ENCODE measurements around the gene ADGRD2.
"Not testable (repeated sequence)": the region's sequence is repeated elsewhere in the genome, so short reads cannot be mapped to it uniquely, and the experiment has no call there.

Gene ADGRD2, protein sequence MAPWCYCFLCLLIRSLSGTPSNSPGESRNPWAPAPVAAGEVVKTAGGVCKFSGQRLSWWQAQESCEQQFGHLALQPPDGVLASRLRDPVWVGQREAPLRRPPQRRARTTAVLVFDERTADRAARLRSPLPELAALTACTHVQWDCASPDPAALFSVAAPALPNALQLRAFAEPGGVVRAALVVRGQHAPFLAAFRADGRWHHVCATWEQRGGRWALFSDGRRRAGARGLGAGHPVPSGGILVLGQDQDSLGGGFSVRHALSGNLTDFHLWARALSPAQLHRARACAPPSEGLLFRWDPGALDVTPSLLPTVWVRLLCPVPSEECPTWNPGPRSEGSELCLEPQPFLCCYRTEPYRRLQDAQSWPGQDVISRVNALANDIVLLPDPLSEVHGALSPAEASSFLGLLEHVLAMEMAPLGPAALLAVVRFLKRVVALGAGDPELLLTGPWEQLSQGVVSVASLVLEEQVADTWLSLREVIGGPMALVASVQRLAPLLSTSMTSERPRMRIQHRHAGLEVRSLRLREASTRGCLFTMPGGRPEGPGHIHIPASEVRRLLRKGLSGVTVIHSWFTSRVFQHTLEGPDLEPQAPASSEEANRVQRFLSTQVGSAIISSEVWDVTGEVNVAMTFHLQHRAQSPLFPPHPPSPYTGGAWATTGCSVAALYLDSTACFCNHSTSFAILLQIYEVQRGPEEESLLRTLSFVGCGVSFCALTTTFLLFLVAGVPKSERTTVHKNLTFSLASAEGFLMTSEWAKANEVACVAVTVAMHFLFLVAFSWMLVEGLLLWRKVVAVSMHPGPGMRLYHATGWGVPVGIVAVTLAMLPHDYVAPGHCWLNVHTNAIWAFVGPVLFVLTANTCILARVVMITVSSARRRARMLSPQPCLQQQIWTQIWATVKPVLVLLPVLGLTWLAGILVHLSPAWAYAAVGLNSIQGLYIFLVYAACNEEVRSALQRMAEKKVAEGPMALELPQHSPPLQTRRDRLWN

DNA sequence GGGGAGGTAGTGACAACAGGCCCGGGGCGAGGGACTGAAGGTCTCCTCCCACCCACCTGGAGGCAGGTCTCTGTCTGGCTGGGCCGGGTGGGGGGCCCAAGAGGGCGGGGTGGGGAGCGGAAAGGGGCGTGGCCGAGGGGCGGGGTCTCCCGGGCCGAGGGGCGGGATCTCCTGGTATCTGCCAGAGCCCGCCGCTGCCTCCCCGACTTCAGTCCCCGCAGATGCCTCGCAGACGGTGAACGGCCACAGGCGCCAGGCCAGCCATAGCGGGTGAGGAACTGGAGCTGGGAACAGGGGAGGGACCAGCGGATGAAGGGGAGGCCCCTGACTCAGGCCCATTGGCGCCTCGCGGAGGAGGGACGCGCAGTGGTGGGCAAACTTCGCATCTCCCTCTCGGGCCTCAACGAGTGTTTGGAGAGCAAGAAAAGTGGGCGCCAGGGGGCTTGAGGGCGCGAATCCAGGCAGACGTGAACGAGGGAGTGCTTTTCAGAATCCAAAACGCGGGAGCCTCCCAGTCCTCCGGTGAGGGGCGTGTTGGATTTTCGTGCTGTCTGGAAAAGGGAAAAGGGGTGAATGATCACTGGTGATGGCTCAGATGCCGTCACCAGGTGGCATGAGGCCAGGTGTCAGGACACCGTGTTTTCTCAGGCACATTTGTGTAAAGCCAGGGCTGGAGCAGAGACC, at the start of gene ADGRD2:
Gene ADGRD2, plus strand, starts transcription at position 211 of the 684 bp plus-strand sequence. CDS start 1,216 bp downstream, outside the sequence.
- no peak for DNase-seq (ENCODE audit: low read depth in 3 of 3, low spot score in 1 of 3)

DNA sequence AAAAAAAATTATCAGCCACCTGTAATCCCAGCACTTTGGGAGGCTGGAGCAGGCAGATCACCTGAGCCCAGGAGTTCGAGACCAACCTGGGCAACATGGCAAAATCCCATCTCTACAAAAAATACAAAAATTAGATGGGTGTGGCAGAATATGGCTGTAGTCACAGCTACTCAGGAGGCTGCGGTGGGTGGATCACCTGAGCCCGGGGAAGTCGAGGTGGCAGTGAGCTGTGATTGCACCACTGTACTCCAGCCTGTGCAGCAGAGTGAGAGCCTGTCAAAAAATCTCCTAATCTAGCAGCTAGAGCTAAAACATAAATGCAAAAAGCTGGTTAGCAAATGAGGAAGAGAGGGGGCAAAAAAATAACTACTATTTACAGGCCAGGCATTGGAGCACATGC, 47.0 kb upstream of the ADGRD2 start:
- DNase-seq (ENCODE audit: low read depth in 3 of 3, low spot score in 1 of 3), result no peak

DNA sequence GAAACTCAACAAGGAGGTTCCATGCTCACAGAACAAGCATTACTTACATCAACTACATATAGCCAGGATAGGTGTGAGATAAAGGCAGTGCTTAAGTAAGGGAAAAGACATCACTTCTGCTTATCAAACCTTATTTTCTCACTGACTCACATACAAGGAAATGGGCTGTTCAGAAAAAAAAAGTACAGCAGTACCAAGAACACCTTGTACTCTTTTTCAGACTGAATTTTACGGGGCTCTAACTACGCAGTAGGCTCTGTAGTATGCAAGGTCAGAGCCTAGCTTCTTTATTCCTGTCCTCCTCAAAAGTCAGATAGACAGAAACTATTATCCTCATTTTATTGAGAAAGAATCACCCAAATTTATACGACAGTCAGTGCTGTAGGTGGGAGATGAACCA, 40.8 kb upstream of the ADGRD2 start:
- DNase-seq (ENCODE audit: low read depth in 3 of 3, low spot score in 1 of 3), result no peak

DNA sequence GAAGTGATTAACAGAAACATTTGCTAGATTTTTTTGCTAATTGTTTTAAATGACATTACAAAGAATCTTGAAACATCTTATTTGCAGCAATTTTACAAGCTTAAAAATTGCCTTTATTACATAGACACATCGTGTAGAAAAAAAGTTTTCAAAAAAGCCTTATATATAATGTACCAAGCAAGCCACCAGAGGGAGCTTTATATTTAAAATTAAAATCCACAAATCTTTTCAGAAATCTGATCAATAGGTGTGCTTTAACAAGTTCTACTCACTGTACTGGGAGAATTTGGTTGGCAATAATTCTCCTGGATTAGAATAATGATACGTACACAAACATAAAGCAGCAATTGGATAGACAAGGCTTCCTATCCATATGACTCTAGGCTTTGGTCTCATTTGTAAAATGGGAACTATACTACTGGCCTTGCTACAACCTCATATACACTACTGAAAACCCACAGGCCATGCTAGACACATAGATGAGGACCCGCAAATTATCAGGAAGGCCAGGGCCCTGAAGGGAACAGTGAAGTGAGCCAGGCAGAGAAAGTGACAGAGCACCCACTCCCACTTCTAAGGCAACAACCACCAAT, 39.8 kb upstream of the ADGRD2 start:
- no peak for DNase-seq (ENCODE audit: low read depth in 3 of 3, low spot score in 1 of 3)

DNA sequence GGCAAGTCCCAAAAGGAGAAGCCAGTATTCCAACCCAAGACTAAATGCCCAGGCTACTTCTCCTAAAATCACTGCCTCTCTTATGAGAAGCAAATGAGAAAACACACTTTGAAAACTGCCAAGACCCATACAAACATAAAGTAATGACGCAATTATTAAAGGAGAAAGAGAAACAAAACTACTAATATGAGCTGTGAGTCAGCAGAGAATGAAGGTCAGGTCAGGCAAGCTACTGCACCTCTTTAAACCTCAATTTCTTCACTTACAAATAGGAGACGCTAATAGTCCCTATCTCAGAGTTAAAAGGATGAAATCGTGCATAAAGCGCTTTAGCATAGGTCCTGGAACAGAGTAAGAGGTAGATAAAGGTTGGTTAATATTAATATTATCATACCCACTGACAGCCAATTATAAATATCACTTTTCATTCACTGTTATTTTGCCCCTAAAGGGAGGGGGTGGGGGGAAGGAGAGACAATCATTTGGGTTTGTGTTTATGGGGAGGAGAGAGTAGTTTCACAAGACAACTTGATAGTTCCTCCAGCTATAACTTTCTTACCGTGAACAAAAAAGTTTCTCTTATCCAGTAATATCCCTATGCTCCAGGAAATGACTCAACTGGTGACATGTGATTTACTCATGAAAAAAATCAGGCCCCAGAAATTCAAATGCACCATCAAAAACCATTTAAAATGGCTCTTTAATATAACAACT, 38.6 kb upstream of the ADGRD2 start:
- no peak for DNase-seq (ENCODE audit: low read depth in 3 of 3, low spot score in 1 of 3)

DNA sequence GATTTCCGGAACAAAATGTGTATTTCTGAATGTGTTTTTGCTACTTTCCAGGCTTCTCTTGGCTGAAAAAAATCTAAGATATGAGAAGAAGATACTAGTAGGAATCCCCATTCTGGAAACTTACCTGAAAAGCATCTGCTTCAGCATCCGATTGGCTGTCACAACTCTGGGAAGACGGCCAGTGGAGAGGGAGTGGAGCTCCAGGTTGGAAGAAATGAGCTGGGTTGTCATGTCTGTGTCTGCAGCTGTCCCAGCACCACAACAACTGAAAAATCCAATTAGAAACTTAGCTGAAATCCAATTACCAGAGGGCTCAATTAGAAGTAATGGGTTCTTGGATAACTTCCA, 38.0 kb upstream of the ADGRD2 start:
- DNase-seq (ENCODE audit: low read depth in 3 of 3, low spot score in 1 of 3), result no peak

DNA sequence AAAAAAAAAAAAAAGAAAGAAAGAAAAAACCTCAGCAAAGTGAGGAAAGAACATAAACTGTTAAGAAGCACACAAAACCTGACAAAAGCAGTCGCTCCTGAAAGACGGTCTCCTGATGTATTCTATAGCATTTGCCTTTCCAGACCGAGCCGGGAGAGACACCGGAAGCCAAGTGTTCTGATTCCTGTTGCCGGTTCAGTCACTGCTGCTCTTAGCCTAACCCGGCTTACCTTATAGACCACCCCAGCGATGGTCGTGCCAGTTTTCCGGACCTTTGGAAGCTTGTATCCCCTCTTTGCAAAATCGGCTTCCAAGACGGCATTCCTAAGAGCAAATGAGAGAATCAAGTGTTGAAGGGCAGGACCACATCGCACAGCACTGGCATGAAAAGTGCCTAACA, 35.6 kb upstream of the ADGRD2 start:
- DNase-seq (ENCODE audit: low read depth in 3 of 3, low spot score in 1 of 3), result no peak

DNA sequence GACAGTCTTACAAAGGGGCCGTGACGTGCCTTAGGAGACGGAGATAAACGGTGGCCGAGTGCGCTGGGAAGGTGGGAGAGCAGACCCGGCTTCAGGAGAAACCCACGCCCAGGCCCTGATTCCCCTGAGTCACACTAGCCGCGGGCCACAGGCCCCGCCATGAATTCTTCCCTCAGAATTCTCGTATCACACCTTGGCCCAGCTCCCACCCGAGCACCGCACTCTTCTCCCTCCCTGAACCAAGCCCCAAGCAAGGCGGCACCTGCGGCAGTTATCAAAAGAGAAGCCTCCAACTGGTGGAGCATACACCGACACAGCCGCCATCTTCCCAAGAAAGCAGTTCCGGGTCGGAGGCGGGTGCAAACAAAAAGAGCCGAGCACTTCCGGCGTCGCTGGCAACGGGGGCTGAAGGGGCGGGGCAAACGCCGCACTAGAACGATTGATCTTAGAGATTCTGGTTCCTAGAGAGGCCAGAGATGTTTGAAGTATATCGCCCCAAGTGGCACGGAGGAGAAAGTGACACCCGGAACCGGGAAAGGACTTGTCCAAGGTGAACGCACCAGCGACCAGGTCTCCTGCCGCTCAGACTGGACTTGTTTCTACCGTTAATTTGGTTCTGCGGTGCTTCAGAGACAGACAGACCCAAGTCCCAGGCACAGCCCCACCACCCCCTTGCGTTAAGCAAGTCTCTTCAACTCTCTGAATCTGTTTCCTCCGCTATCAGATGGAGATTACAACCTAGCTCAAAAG, 35.0 kb upstream of the ADGRD2 start, which contains the start of gene PSMB7:
Gene PSMB7, minus strand, starts transcription at position 341 of the 750 bp plus-strand sequence. Its CDS starts 17 bp downstream, at position 324.
- peak; percentile 90 to 96 (median 93) for DNase-seq (ENCODE audit: low read depth in 3 of 3, low spot score in 1 of 3)

DNA sequence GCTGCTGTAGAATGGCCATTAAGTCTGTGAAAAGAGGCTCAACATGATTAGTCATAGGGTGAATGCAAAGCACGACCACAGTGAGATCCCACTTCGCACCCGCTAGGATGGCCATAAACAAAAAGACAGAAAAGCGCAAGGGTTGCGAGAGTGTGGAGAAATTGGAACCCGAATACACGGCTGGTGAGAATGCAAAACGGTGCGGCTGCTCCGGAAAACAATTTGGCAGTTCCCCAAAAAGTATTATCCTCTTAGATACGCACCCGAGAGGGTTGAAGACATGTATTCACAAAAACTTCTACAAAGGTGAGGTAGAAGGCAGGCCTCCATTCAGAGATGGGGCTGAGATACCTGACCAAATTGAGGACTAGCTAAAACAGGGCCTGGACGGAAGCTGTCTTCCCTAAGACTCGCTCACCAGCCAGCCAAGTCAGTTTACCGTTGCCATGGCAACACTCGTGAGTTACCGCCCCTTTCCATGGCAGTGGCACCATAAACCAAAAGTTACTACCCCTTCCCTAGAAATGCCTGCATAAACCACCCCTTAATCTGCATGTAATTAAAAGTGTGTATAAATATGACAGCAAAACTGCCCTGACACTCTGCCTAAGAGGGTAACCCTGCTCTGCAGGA, 34.3 kb upstream of the ADGRD2 start:
- no peak for DNase-seq (ENCODE audit: low read depth in 3 of 3, low spot score in 1 of 3)

DNA sequence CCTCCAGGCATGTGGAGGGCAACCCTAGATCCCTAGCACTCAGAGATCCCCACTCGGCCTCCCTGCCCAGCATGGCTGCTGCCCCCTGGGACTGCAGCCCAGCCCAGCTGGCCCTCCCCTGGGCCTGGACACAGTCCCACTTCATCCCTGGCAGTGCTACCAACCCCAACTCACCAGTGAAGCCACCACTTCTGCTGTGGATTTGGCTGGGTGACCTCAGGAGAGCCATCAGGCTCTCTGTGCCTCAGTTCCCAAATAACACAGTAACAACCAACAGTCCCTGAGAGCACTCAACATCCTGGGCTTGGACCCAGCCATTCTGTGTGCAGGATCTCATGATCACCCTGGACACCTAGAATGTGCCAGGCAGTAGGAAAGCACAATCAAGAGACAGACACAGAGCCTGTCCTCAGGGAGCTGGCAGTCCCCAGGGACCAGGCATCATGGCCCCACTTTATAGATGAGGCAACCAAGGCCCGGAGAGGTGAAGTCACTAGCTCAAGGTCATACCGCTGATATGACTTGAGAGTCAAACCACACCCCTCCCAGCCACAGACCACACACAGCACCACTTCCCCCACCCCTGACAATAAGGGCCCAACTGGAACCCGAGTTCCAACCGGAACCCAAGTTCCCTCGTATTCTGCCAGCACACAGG, 30.3 kb upstream of the ADGRD2 start:
- no peak for DNase-seq (ENCODE audit: low read depth in 3 of 3, low spot score in 1 of 3)

DNA sequence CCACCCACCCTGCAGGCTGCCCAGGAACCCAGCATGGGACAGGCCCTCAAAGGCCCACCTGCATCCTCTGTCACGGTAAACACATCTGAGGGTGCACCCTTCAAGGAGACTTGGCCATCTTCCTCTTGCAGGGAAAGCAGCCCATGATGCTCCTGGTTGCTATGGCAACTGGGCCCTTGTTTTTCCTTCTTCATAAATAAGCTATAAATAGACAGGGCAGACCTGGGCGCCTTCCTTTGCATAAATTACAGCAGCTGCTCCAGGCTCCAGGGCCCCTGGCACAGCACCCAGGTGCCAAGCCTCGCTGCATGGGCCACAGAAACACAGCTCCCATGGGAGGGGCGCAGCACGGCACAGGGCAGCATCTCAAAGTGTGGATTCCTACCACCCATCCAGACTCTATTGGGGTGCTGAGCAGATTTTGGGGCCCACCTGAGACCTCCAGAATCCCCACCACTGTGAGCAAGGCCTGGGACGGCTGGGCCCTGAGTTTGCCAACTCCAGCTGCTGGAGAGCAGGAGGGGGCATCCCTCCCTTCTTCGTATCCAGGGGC, 29.2 kb upstream of the ADGRD2 start:
- no peak for DNase-seq (ENCODE audit: low read depth in 3 of 3, low spot score in 1 of 3)

DNA sequence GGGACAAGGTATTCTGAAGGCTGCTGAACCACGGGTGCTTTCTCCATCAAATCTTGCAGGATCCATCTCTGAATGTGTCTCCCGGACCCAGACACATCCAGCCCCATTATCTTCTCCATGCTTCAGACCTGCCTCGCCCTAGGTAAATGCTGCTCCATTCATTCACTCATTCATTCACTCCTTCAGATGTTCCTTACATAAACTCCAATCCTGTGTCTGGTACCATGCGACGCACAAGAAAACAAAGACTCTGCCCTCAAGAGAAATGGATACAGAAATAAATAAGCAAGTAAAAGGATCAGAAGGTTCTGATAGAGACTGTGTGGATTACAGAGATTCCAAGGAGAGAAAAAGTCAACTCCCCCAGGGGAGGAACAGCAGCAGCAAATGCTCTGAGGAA, 27.1 kb upstream of the ADGRD2 start:
- no peak for DNase-seq (ENCODE audit: low read depth in 3 of 3, low spot score in 1 of 3)

DNA sequence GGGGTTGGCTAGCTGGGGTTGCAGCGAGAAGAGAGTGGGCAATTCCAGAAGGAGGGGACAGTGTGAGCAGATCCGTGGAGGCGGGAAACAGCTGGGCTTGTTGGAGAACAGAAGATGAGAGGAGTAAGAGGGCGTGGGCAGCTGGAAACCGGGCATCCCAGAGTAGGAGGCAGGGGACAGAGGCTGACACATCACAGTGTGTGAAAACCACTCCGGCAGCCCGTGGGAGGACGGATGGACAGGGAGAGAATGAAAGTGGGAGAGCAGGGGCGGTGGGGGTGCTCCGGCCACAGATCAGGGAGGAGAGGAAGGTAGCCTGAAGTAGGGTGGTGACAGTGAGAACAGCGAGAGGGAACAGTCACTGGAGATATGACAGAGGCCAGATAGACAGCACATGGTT, 26.7 kb upstream of the ADGRD2 start:
- DNase-seq (ENCODE audit: low read depth in 3 of 3, low spot score in 1 of 3), result no peak

DNA sequence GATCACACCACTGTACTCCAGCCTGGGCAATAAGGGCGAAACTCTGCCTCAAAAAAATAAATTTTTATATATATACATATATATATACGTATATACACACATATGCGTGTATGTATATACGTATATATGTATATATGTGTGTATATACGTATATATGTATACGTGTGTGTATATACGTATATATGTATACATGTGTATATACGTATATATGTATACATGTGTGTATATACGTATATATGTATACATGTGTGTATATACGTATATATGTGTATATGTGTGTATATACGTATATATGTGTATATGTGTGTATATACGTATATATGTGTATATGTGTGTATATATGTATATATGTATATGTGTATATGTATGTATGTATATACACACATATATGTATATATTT, 24.5 kb upstream of the ADGRD2 start:
- DNase-seq (ENCODE audit: low read depth in 3 of 3, low spot score in 1 of 3), result not testable (repeated sequence)

DNA sequence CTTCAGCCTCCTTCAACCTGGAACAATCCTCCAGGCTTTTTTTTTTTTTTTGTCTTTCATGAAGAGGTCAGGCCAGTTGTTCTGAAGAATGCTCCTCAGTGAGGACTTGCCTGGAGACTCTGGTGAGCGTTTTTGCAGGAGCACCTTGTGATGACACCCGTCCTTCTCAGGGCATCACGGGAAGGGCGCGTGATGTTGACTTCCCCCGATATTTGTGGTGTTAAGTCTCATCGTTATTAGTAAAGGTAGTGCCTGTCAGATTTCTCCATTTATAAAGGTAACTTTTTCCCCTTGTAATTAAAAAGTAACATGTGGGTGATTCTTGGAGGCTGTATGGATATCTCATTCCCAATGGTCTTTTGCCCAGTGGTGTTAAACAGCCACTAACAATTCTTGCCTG, 23.9 kb upstream of the ADGRD2 start:
- DNase-seq (ENCODE audit: low read depth in 3 of 3, low spot score in 1 of 3), result no peak

DNA sequence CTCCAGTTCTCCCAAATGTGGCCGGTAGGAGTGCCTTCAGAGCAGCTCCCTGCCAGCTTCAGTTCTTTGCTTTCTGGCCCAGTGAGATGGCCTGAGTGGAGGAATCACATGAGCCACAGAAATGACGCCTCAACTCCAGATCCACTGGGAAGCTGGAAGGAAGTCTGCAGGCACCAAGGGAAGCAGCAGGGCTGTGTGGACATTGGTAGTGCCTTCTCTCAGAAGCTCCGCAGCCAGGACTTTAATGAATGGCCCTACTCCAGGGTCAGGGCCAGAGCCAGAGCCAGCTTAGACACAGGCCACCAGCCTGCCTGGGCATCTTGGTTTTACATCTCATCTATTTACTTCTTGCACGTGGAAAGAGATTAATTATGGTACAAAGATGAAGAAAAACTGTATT, 23.0 kb upstream of the ADGRD2 start:
- DNase-seq (ENCODE audit: low read depth in 3 of 3, low spot score in 1 of 3), result no peak

DNA sequence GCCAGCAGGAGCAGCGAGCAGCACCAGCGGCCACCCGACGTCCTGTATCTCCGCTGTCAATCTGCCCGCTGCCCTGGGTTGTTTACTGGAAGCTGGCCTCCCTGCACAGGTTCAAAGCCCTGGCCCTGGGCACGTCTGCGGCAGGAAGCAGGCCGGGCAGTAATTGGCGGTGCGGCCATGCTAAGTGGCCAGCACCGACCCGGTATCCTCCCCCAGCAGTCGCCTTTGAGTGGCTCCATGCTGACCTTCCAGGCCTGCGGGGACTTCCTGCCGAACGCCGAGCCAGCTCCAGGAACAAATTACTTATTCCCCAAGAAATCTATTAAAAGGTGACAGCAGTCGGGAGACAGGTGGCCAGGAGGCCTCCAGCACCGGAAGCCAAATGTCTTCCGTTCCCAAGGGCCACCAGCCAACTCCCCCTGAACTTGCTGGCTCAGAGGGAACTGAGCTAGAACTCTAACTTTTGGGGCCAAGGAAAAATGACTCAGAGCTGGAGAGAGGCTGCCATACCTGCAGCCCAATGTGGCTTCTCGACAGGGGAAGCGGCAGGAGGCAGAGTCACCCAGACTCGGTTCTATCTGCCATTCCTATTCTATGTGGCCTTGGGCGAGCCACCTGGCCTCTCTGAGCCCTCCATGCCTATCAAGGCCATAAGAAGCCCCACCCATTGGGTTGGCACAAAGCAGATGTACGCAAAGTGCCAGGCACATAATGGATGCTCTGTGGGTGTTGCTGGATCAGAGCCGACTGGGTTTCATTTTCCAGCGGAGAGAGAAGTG, 21.3 kb upstream of the ADGRD2 start:
- no peak for DNase-seq (ENCODE audit: low read depth in 3 of 3, low spot score in 1 of 3)

DNA sequence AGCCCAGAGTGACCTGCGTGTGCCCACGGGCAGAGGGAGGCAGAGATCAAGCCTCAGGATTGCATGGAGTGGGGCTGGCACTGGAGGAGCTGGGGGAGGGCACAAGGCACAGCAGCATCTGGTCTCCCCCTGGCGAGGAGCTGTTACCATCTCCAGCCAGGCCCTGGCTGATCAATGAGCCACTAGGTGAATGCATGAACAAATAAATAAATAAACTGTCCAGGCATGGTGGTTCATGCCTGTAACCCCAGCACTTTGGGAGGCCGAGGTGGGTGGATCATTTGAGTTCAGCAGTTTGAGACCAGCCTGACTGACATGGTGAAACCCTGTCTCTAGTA, 20.8 kb upstream of the ADGRD2 start:
- no peak for DNase-seq (ENCODE audit: low read depth in 3 of 3, low spot score in 1 of 3)

Measured in stimulated activated CD4-positive, alpha-beta T cell treated with anti-CD3 and anti-CD28 coated beads, TNF-alpha, amount 100 ng/mL, for 1 hour (primary cell).